Muscle layer of colon (tissue), 2 donors: ENCODE results near the gene CYSTM1.

ENCODE experiments used
- H3K27ac ChIP-seq: one replicate; pipeline ENCODE4 v1.7.0; 2013; ENCODE audit warnings: low read depth, mild to moderate bottlenecking, low read length, moderate library complexity
- H3K27me3 ChIP-seq, 2 donors: one replicate each; pipeline ENCODE4 v1.7.0; 2013; ENCODE audit warnings: low read length in 2 of 2, mild to moderate bottlenecking in 2 of 2; ENCODE audit not compliant: insufficient read depth in 2 of 2, control insufficient read depth in 1 of 2
- H3K36me3 ChIP-seq: one replicate; pipeline ENCODE4 v1.7.0; 2013; ENCODE audit warnings: mild to moderate bottlenecking, low read length; ENCODE audit not compliant: insufficient read depth
- H3K4me1 ChIP-seq: one replicate; pipeline ENCODE4 v1.7.0; 2013; ENCODE audit warnings: mild to moderate bottlenecking, low read length; ENCODE audit not compliant: insufficient read depth
- H3K4me3 ChIP-seq, 2 donors: one replicate each; pipeline ENCODE4 v1.7.0; 2013; ENCODE audit warnings: low read length in 2 of 2, low read depth in 1 of 2, mild to moderate bottlenecking in 1 of 2, moderate library complexity in 1 of 2
- H3K9ac ChIP-seq: one replicate; pipeline ENCODE4 v1.7.0; 2013; ENCODE audit warnings: low read length
- H3K9me3 ChIP-seq: one replicate; pipeline ENCODE4 v1.7.0; 2013; ENCODE audit warnings: mild to moderate bottlenecking, low read length
- donor health status: abdominal sarcoma.
- donor health status: Adenocarcinoma of cecum.

Gene CYSTM1

GRCh38 chr5:140240987-140241706 lies 66.2 kb downstream of the CYSTM1 start:
- peak overlapping the region; percentile 68 for H3K27ac ChIP-seq
- H3K9me3 ChIP-seq, result no peaks in the 10 kb centered on the region
- H3K36me3 ChIP-seq, result peaks cover 9% of the 10 kb centered on the region
- no peak overlapping the region for H3K4me3 ChIP-seq
- peaks cover 77% of the 10 kb centered on the region for H3K4me1 ChIP-seq
- H3K27me3 ChIP-seq, result no peaks in the 10 kb centered on the region
- H3K9ac ChIP-seq, result no peak overlapping the region

GRCh38 chr5:140242099-140242498 lies 67.1 kb downstream of the CYSTM1 start:
- peaks cover 83% of the 10 kb centered on the region for H3K4me1 ChIP-seq
- H3K4me3 ChIP-seq, result no peak overlapping the region
- peak overlapping the region; percentile 68 for H3K27ac ChIP-seq
- no peaks in the 10 kb centered on the region for H3K27me3 ChIP-seq
- peaks cover 9% of the 10 kb centered on the region for H3K36me3 ChIP-seq
- no peak overlapping the region for H3K9ac ChIP-seq
- no peaks in the 10 kb centered on the region for H3K9me3 ChIP-seq

DNA sequence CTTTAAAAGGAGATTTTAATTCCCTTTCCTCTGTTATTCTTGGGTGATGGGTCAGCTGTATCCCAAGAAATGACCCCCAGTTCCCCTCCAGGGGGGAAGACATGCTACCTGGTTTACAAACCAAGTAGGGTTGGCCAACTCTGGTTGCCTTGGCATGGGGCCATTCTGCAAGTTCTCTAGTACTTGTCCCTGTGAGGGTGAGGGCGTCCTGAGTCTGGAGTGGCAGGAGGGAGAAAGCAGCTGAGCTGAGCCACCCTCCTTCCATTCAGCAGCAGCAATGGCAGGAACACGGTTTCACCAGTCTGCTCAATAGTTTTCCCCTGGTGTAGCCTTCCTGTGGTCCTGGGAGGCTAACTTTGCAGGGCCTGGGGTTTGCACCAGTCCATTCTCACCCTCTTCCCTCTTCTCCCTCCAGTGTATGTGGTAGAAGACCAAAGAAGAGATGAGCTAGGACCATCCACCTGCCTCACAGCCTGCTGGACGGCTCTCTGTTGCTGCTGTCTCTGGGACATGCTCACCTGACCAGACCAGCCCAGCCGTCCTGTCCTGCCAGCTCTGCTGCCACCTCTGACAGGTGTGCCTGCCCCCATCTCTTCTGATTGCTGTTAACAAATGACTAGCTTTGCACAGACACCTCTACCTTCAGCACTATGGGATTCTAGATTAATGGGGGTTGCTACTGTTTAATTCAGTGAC lies 68.0 kb downstream of the CYSTM1 start:
- Histone ChIP-seq H3K4me1 (peaks cover 85% of the 10 kb centered on the region), H3K9ac (no peak overlapping the region), H3K4me3 (no peak overlapping the region), H3K27ac (peak overlapping the region; percentile 10), H3K36me3 (peaks cover 9% of the 10 kb centered on the region), H3K27me3 (no peaks in the 10 kb centered on the region), H3K9me3 (no peaks in the 10 kb centered on the region)

DNA sequence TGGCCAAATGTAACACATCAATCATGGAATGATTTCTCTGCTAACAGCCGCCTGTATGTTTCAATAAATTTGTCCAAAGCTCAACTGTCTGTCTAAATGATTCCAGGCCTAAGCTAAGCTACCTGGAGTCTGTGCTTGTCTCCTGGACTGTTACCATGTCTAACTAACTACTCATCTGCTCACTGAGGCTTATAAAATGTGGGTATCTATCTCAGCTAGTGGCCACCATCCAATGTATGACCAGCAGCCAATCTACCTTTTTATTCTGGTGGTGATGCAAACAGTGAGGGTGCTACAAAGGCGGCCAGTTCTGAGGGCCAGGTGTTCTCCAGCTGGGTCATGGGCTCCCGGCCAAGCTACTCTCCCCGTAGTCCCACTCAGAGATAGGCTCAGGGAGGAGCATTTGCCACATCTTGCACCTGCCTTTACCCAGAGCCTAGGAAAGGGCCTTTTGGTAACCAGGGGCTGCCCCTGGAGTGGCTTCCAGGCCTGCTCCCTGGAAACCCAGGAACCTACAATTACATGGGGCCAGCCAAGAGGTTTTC lies 68.8 kb downstream of the CYSTM1 start:
- Histone ChIP-seq H3K9me3 (no peaks in the 10 kb centered on the region), H3K36me3 (peaks cover 9% of the 10 kb centered on the region), H3K27me3 (no peaks in the 10 kb centered on the region), H3K9ac (no peak overlapping the region), H3K4me1 (peaks cover 85% of the 10 kb centered on the region), H3K27ac (no peak overlapping the region), H3K4me3 (no peak overlapping the region)

DNA sequence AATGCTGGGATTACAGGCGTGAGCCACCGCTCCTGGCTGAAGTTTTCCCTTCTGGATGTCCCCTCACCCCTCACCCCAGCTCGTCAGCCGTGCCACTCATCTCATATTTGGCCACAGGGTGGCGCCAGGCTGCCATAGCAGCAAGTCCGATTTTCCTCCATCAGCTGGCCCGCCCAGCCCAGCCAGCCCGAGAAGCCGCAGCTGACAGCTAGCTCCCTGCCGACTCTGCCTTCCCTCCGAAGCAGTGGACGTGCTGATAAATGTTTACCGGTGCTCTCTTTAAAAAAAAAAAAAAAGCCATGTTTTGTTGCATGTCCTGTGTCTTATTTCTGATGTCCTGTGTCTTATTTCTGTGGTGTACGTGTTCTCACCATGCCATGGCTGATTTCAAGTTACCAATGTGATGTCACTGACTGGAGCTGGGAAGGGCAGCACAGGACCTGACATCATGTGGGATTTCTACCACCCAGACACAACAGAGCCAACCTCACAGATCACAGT lies 69.6 kb downstream of the CYSTM1 start:
- no peaks in the 10 kb centered on the region for H3K27me3 ChIP-seq
- H3K9ac ChIP-seq, result no peak overlapping the region
- no peak overlapping the region for H3K27ac ChIP-seq
- H3K9me3 ChIP-seq, result no peaks in the 10 kb centered on the region
- no peak overlapping the region for H3K4me3 ChIP-seq
- peaks cover 9% of the 10 kb centered on the region for H3K36me3 ChIP-seq
- peaks cover 82% of the 10 kb centered on the region for H3K4me1 ChIP-seq

DNA sequence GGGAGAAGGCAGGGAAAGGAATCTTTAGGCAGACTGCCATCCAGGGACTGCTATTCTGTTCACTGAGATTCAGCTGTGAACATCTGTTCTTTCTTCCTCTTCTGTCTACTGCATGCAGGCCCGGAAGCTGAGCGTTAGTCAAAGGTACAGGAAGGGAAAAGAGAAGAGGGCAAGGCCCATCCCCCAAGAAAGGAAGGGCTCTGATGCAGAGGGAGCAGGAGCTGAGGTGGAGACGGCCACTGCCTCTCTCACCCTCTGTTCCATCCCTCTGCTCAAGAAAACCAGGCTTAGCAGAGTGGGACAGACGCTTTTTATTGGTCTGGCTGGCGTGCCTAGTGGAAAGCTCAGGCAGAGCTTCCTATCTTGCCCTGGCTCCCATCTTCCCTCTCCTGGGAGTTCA lies 70.4 kb downstream of the CYSTM1 start:
- Histone ChIP-seq H3K27me3 (no peaks in the 10 kb centered on the region), H3K36me3 (peaks cover 9% of the 10 kb centered on the region), H3K9me3 (no peaks in the 10 kb centered on the region), H3K9ac (no peak overlapping the region), H3K4me3 (no peak overlapping the region), H3K4me1 (peaks cover 74% of the 10 kb centered on the region), H3K27ac (peak overlapping the region; percentile 76)

DNA sequence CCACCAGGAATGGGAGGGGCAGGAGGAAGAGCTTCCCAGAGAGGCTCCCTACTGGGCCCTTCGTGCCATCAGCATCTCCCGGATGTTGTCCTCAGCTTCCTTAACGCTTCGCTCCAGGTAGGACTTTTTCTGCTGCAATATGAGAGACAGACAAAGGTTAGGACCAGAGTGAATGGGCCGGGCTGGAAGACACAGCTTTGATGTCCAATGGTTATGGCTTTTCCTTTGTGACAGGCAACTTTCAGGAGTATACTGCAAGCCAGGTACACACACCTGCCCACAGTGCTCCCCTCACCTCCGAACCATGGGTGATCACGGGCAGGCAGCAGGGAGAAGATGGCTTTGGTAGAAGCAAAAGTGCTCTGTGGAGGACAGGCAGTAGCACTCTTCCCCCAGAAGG lies 70.9 kb downstream of the CYSTM1 start:
- Histone ChIP-seq H3K27me3 (no peaks in the 10 kb centered on the region), H3K4me3 (peak overlapping the region in 1 of 2 donors; percentile 2), H3K27ac (peak overlapping the region; percentile 76), H3K36me3 (peaks cover 9% of the 10 kb centered on the region), H3K9me3 (no peaks in the 10 kb centered on the region), H3K9ac (no peak overlapping the region), H3K4me1 (peaks cover 69% of the 10 kb centered on the region)

DNA sequence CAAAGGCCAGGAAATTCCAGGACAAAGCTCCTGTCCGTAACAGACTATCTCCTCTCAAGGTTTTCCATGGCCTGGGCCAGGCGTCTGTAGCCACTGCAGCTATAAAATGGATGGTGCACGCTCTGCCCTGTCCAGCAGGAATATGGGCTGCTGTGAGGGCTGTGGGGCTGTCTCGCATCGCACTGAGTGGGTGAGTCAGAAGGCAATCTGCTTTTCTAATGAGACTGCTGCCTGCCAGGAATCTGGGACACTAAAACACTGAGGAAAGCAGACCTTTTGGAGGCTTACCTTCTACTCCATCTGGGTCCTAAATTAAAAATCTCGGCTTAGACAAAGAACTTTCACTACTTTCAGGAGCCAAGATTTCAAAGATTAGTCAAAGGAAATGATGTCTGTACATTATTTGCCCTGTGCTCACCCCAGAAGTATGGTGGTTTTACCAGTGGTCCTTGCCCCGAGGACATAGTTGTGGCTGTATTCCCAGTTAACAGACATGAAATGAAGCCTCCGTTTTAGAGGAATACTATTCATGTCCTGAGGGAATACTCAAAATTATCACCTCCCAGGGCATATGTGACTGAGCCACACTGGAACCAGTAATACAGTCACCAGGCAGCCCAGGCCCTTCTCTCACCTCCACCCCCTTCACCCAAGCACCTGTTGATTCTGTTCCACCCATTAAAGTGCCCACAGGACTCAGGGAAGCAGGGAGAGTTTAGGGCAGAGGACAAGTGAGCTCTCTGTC lies 71.6 kb downstream of the CYSTM1 start:
- peaks cover 62% of the 10 kb centered on the region for H3K4me1 ChIP-seq
- no peaks in the 10 kb centered on the region for H3K9me3 ChIP-seq

GRCh38 chr5:140248414-140248813 lies 73.4 kb downstream of the CYSTM1 start:
- H3K9me3 ChIP-seq, result no peaks in the 10 kb centered on the region
- no peak overlapping the region for H3K4me3 ChIP-seq
- H3K4me1 ChIP-seq, result peaks cover 44% of the 10 kb centered on the region
- H3K27me3 ChIP-seq, result no peaks in the 10 kb centered on the region
- H3K36me3 ChIP-seq, result peaks cover 10% of the 10 kb centered on the region
- no peak overlapping the region for H3K9ac ChIP-seq
- H3K27ac ChIP-seq, result no peak overlapping the region

More for the DNA sequence above, 71.6 kb downstream of the CYSTM1 start:
- H3K4me3 ChIP-seq, result no peak overlapping the region
- H3K9ac ChIP-seq, result peak overlapping the region; percentile 0
- H3K27ac ChIP-seq, result peak overlapping the region; percentile 76
- no peaks in the 10 kb centered on the region for H3K27me3 ChIP-seq
- H3K36me3 ChIP-seq, result peaks cover 11% of the 10 kb centered on the region

GRCh38 chr5:140249536-140249935 lies 74.5 kb downstream of the CYSTM1 start:
- no peak overlapping the region for H3K27ac ChIP-seq
- H3K4me1 ChIP-seq, result peaks cover 39% of the 10 kb centered on the region
- H3K9ac ChIP-seq, result no peak overlapping the region
- peaks cover 5% of the 10 kb centered on the region for H3K36me3 ChIP-seq
- no peaks in the 10 kb centered on the region for H3K27me3 ChIP-seq
- no peaks in the 10 kb centered on the region for H3K9me3 ChIP-seq
- no peak overlapping the region for H3K4me3 ChIP-seq

- Histone ChIP-seq H3K9ac (no peak overlapping the region), H3K4me3 (no peak overlapping the region), H3K27me3 (no peaks in the 10 kb centered on the region), H3K27ac (no peak overlapping the region), H3K4me1 (peaks cover 32% of the 10 kb centered on the region), H3K9me3 (no peaks in the 10 kb centered on the region), H3K36me3 (peaks cover 5% of the 10 kb centered on the region)
Observed at GRCh38 chr5:140250386-140250785, 75.4 kb downstream of the CYSTM1 start.
